ENCODE results near the gene NLN.

The NLN gene

GRCh38 chr5:65808251-65808741 lies 86.3 kb downstream of the NLN start:
- no peak overlapping the region for H3K9ac ChIP-seq
- no peak overlapping the region for H2AFZ ChIP-seq (ENCODE audit: low read depth)
- no peaks in the 10 kb centered on the region for H4K20me1 ChIP-seq (ENCODE audit: insufficient read depth)
- H3K27me3 ChIP-seq (ENCODE audit: insufficient read depth, low read depth): no peaks in the 10 kb centered on the region
- no peak overlapping the region for H3K27ac ChIP-seq
- peaks cover 58% of the 10 kb centered on the region for H3K4me1 ChIP-seq (ENCODE audit: low read depth, poor library complexity, severe bottlenecking)
- no peaks in the 10 kb centered on the region for H3K36me3 ChIP-seq (ENCODE audit: insufficient read depth)
- no peak overlapping the region for H3K4me3 ChIP-seq (IDR thresholded peaks at IDR 0.05; ENCODE audit: insufficient read depth, low read depth, low read length)
- TF ChIP-seq CTCF (conservative IDR thresholded peaks at IDR 0.05; ENCODE audit: low read depth, low read length): no peak
- no peak overlapping the region for H3K4me2 ChIP-seq
- H3K79me2 ChIP-seq (ENCODE audit: insufficient read depth, low read depth): no peaks in the 10 kb centered on the region

GRCh38 chr5:65808818-65809217 lies 86.8 kb downstream of the NLN start:
- Histone ChIP-seq H3K79me2 (ENCODE audit: insufficient read depth, low read depth) (no peaks in the 10 kb centered on the region), H3K27ac (no peak overlapping the region), H3K4me1 (ENCODE audit: low read depth, poor library complexity, severe bottlenecking) (peaks cover 58% of the 10 kb centered on the region), H3K36me3 (ENCODE audit: insufficient read depth) (no peaks in the 10 kb centered on the region), H3K27me3 (ENCODE audit: insufficient read depth, low read depth) (no peaks in the 10 kb centered on the region), H4K20me1 (ENCODE audit: insufficient read depth) (no peaks in the 10 kb centered on the region), H3K4me2 (no peak overlapping the region), H3K9ac (no peak overlapping the region), H2AFZ (ENCODE audit: low read depth) (no peak overlapping the region), H3K4me3 (IDR thresholded peaks at IDR 0.05; ENCODE audit: insufficient read depth, low read depth, low read length) (no peak overlapping the region)
- no peak for TF ChIP-seq CTCF (conservative IDR thresholded peaks at IDR 0.05; ENCODE audit: low read depth, low read length)

GRCh38 chr5:65809817-65810531 lies 88.0 kb downstream of the NLN start:
- no peak for TF ChIP-seq CTCF (conservative IDR thresholded peaks at IDR 0.05; ENCODE audit: low read depth, low read length)
- Histone ChIP-seq H2AFZ (ENCODE audit: low read depth) (no peak overlapping the region), H3K27ac (no peak overlapping the region), H3K4me3 (IDR thresholded peaks at IDR 0.05; ENCODE audit: insufficient read depth, low read depth, low read length) (no peak overlapping the region), H3K36me3 (ENCODE audit: insufficient read depth) (no peaks in the 10 kb centered on the region), H4K20me1 (ENCODE audit: insufficient read depth) (no peaks in the 10 kb centered on the region), H3K9ac (no peak overlapping the region), H3K27me3 (ENCODE audit: insufficient read depth, low read depth) (no peaks in the 10 kb centered on the region), H3K4me2 (no peak overlapping the region), H3K79me2 (ENCODE audit: insufficient read depth, low read depth) (no peaks in the 10 kb centered on the region), H3K4me1 (ENCODE audit: low read depth, poor library complexity, severe bottlenecking) (peaks cover 50% of the 10 kb centered on the region)

- Histone ChIP-seq H3K4me3 (IDR thresholded peaks at IDR 0.05; ENCODE audit: insufficient read depth, low read depth, low read length) (no peak overlapping the region), H4K20me1 (ENCODE audit: insufficient read depth) (no peaks in the 10 kb centered on the region), H3K9ac (no peak overlapping the region), H3K79me2 (ENCODE audit: insufficient read depth, low read depth) (no peaks in the 10 kb centered on the region), H3K4me2 (peak overlapping the region; percentile 74; the same call in 1 of the 2 replicates), H3K4me1 (ENCODE audit: low read depth, poor library complexity, severe bottlenecking) (peaks cover 46% of the 10 kb centered on the region), H3K27me3 (ENCODE audit: insufficient read depth, low read depth) (no peaks in the 10 kb centered on the region), H3K36me3 (ENCODE audit: insufficient read depth) (no peaks in the 10 kb centered on the region), H2AFZ (ENCODE audit: low read depth) (no peak overlapping the region), H3K27ac (no peak overlapping the region)
- no peak for TF ChIP-seq CTCF (conservative IDR thresholded peaks at IDR 0.05; ENCODE audit: low read depth, low read length)
Measured at GRCh38 chr5:65811004-65811403, 89.0 kb downstream of the NLN start.

All from KMS-11 (cell line).